ENCODE results near the gene DHX57. TPM values are rescaled to one million over a fixed set of nuclear protein-coding genes. Genes with fewer than 3 reads are reported as not detected.

The DHX57 gene
- total RNA-seq, 1 donor from 2014 or later = 33.9 TPM

GRCh38 chr2:38791744-38792143 is 84.0 kb downstream of the DHX57 start:
- H3K4me1 ChIP-seq = peaks cover 4% of the 10 kb centered on the region
- no peak for DNase-seq (ENCODE audit: low spot score)
- no peaks in the 10 kb centered on the region for H3K9me3 ChIP-seq (ENCODE audit: low read depth)
- Mint-ChIP-seq H3K36me3 (no peaks in the 10 kb centered on the region), H3K4me1 (peaks cover 17% of the 10 kb centered on the region), H3K4me3 (no peak overlapping the region), H3K27ac (no peak overlapping the region), H3K9me3 (no peaks in the 10 kb centered on the region), H3K27me3 (ENCODE audit: insufficient read depth, low read depth) (peaks cover 4% of the 10 kb centered on the region)
- H3K36me3 ChIP-seq = no peaks in the 10 kb centered on the region
- H3F3A ChIP-seq (ENCODE audit: low read depth) = no peaks in the 10 kb centered on the region
- H3K4me3 ChIP-seq = no peak overlapping the region
- H4K20me1 ChIP-seq (ENCODE audit: low read depth) = no peaks in the 10 kb centered on the region
- H3K27me3 ChIP-seq = no peaks in the 10 kb centered on the region
- H3K79me2 ChIP-seq (ENCODE audit: low read depth) = no peaks in the 10 kb centered on the region
- no peak overlapping the region for H3K4me2 ChIP-seq
- H3K9ac ChIP-seq = no peak overlapping the region
- no peak overlapping the region for H2AFZ ChIP-seq (replicated peaks)
- H3K27ac ChIP-seq = no peak overlapping the region
- no peak for TF ChIP-seq EZH2phosphoT487 (IDR thresholded peaks at IDR 0.05)
- TF ChIP-seq EZH2 (IDR thresholded peaks at IDR 0.05) = no peak
- no peak for TF ChIP-seq CTCF (IDR thresholded peaks at IDR 0.05)

- H3K27me3 Mint-ChIP-seq (ENCODE audit: insufficient read depth, low read depth) = peaks cover 4% of the 10 kb centered on the region
- peaks cover 3% of the 10 kb centered on the region for H3F3A ChIP-seq (ENCODE audit: low read depth)
- H3K9me3 ChIP-seq (ENCODE audit: low read depth) = no peaks in the 10 kb centered on the region
- no peaks in the 10 kb centered on the region for H3K9me3 Mint-ChIP-seq
- no peak overlapping the region for H2AFZ ChIP-seq (replicated peaks)
- peaks cover 18% of the 10 kb centered on the region for H3K4me1 Mint-ChIP-seq
- H3K27me3 ChIP-seq = no peaks in the 10 kb centered on the region
- no peaks in the 10 kb centered on the region for H4K20me1 ChIP-seq (ENCODE audit: low read depth)
- H3K79me2 ChIP-seq (ENCODE audit: low read depth) = no peaks in the 10 kb centered on the region
- H3K27ac Mint-ChIP-seq = no peak overlapping the region
- H3K9ac ChIP-seq = no peak overlapping the region
- TF ChIP-seq EZH2phosphoT487 (IDR thresholded peaks at IDR 0.05) (no peak), EZH2 (IDR thresholded peaks at IDR 0.05) (no peak), CTCF (IDR thresholded peaks at IDR 0.05) (no peak)
- H3K4me2 ChIP-seq = no peak overlapping the region
- H3K27ac ChIP-seq = no peak overlapping the region
- DNase-seq (ENCODE audit: low spot score) = no peak
- no peaks in the 10 kb centered on the region for H3K36me3 Mint-ChIP-seq
- H3K36me3 ChIP-seq = no peaks in the 10 kb centered on the region
- peaks cover 7% of the 10 kb centered on the region for H3K4me1 ChIP-seq
- H3K4me3 Mint-ChIP-seq = peak overlapping the region; percentile 13
- no peak overlapping the region for H3K4me3 ChIP-seq
These were observed 86.0 kb downstream of the DHX57 start for GRCh38 chr2:38789691-38790090.

GRCh38 chr2:38788306-38788705 is 87.4 kb downstream of the DHX57 start:
- no peak overlapping the region for H3K4me2 ChIP-seq
- H3K9ac ChIP-seq = no peak overlapping the region
- H3K79me2 ChIP-seq (ENCODE audit: low read depth) = no peaks in the 10 kb centered on the region
- H3K27me3 ChIP-seq = no peaks in the 10 kb centered on the region
- Mint-ChIP-seq H3K4me3 (no peak overlapping the region), H3K36me3 (no peaks in the 10 kb centered on the region), H3K27me3 (ENCODE audit: insufficient read depth, low read depth) (peaks cover 6% of the 10 kb centered on the region), H3K27ac (no peak overlapping the region), H3K4me1 (peaks cover 14% of the 10 kb centered on the region), H3K9me3 (no peaks in the 10 kb centered on the region)
- no peaks in the 10 kb centered on the region for H3K9me3 ChIP-seq (ENCODE audit: low read depth)
- no peaks in the 10 kb centered on the region for H4K20me1 ChIP-seq (ENCODE audit: low read depth)
- H3K4me1 ChIP-seq = peaks cover 8% of the 10 kb centered on the region
- no peak overlapping the region for H3K4me3 ChIP-seq
- H2AFZ ChIP-seq (replicated peaks) = no peak overlapping the region
- no peak overlapping the region for H3K27ac ChIP-seq
- H3F3A ChIP-seq (ENCODE audit: low read depth) = peaks cover 15% of the 10 kb centered on the region
- DNase-seq (ENCODE audit: low spot score) = peak; percentile 56
- TF ChIP-seq EZH2phosphoT487 (IDR thresholded peaks at IDR 0.05) (no peak), EZH2 (IDR thresholded peaks at IDR 0.05) (no peak), CTCF (IDR thresholded peaks at IDR 0.05) (no peak)
- no peaks in the 10 kb centered on the region for H3K36me3 ChIP-seq
